Left ventricle myocardium superior (tissue), 1 donor: ENCODE data around the gene STPG1. TPM values are rescaled to one million over a fixed set of nuclear protein-coding genes. Genes with fewer than 3 reads are reported as not detected.

ENCODE experiments used
- ATAC-seq: fragments of 200-7000 bp; cut with Tn5 transposase; one replicate; pipeline ENCODE4 v1.9.1; 2020; ENCODE audit warnings: mild to moderate bottlenecking, moderate library complexity
- DNase-seq: peaks from one replicate; pipeline ENCODE4 v3.0.0-alpha.2; 2020
- intact Hi-C: fragments of 100-400 bp; cut with micrococcal nuclease; formaldehyde crosslinking; loops from one replicate; pipeline ENCODE4 v1.11.0; 2022
- total RNA-seq: library from RNA; stranded (reverse); fragmentation: NEBNext Ultra II Directional; extraction: Animal tissue kit (Norgen Biotek cat#: 25700); gene quantifications from one replicate; pipeline ENCODE4 v1.2.1, GENCODE V29; 2021
- donor health status: DM: no; HTN: yes; CAD: no; lungs with severe emphysema.

Gene STPG1
- total RNA-seq, 1 donor from 2014 or later, result 4.9 TPM

GRCh38 chr1:24351918-24352627 is 61.5 kb downstream of the STPG1 start:
- ATAC-seq (no peak), DNase-seq (no peak)
- intact Hi-C loops, result no loop called here

- ATAC-seq (no peak), DNase-seq (no peak)
- intact Hi-C loops, result no loop called here
Observed at GRCh38 chr1:24351247-24351646, 62.3 kb downstream of the STPG1 start.

DNA sequence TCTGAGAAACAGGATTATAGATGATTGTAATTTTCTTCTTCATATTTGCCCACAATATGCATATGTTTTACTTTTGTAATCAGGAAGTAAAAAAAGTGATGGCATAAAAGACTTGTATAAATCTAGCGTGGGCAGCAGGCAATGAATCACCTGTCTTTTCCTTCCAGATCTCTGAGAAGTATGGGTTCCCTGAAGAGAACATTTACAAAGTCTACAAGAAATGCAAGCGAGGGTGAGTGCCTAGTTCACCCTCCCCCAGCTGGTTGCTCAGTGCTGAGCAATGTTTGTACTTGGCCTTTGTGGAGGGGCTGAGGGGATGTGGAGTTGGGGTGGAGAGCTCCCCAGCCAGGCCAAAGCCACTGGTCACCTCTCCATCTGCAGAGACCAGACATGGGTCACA is 63.7 kb downstream of the STPG1 start:
- ATAC-seq, result no peak
- DNase-seq, result no peak
- intact Hi-C loops, result no loop called here

GRCh38 chr1:24348196-24348595 is 65.4 kb downstream of the STPG1 start:
- DNase-seq (no peak), ATAC-seq (no peak)
- intact Hi-C loops, result no loop called here

DNA sequence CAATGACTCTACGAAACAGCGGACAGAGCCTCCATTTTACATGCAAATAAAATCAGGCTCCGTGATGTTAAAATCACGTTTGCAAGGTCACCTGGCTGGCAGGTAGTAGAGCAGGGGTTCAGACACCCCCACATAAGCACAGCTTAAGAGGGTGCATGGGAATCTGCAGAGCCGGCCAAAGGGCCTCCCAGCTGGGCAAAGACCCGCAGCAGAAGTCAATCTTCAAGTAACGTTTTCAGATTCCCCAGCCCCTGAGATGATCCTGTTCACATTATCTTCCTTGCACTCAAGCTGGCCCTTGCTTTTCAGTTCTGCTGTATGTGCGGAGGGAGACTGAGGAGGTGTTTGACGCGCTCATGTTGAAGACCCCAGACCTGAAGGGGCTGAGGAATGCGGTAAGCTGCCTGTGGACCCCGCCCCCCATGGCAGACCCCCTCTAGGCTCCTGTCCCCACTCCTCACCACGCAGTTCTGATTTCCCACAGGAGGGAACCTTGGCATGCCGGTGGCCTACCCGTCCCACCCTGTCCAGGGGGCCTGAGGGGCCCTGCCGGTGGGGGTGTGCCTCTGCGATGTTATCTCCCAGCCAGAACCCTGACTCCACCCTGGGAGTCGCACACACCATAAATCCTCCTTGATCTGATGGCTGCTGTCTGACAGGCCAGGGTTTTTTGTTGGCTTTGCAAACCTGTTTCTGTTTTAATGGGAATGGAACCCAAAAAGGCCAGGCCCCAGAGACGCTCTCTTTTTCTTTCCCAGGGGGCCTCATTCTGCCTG is 66.2 kb downstream of the STPG1 start:
- no peak for ATAC-seq
- intact Hi-C loops, result no loop called here
- no peak for DNase-seq

DNA sequence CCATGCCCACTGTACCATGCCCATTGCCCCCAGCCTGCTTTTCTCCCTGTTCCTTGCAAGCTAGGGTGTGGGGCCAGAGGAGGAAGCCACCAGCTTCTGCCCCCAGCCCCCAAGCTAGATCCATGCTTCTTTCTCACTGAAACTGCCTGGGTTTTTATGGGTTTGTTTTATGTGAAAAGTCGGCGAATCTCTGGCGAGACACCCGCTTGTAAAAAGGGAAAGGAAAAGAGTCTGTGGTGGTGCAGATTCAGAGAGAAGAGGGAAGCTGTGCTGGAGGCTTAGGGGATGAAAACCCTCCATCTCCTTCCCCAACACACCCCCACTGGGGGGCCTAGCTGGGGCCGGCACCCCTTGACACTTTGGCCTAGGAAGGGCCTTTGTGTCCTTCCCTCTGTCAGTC is 68.2 kb downstream of the STPG1 start:
- intact Hi-C loops, result no loop called here
- DNase-seq (no peak), ATAC-seq (no peak)

GRCh38 chr1:24344090-24344742 is 69.4 kb downstream of the STPG1 start:
- ATAC-seq (no peak), DNase-seq (no peak)
- intact Hi-C loops, result no loop called here

DNA sequence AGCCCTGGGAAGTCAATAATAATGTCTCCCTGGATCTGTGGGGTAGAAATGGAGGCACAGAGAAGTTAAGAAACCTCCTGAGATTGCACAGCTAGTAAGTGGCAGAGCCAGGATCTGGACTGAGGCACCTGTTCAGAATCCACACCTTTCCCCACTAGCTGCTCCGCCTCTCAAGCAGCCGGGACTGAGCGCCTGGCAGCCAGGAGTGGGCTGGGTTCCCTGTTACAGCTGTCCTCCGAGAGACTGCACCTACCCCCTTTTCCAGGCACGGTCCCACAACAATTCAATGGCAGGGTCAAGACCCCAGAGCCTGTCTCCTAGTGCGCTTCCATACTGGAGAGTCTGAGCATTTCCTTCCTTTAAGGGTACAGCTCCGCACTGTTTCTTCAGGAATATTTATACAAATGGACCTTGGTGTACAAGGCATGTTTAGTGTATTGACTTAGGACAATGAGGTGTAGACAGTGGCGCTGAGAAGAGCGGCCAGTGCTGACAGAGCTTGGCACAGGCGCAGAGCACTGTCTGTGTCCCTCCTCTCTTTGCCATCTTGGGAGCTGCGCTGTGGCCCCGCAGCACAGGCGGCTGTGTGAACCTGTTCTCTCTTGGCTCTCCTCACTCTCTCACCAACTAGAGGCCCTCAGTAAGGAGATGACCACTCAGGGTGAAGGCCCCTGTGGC is 70.0 kb downstream of the STPG1 start:
- DNase-seq (no peak), ATAC-seq (no peak)
- intact Hi-C loops, result no loop called here

DNA sequence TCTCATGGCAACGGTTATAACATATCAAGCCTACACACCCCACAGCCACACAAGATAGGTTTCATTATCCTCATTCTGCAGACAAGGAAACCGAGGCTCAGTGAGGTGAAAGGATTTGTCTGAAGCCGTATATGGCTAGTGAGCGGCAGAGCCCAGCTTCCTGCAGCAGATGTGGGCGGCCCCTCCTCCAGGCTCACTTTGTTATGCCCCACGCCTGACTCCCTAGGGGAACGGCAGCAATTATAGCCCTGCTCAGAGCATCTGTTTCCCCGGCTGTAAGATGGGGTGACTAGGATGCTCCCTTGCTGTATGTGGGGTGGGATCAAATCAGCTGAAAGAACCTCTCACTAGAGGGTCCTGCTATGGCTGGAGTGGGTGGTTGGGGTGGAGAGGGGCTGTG is 72.3 kb downstream of the STPG1 start:
- no peak for DNase-seq
- no peak for ATAC-seq
- intact Hi-C loops, result no loop called here

- ATAC-seq (no peak), DNase-seq (no peak)
- intact Hi-C loops, result no loop called here
Observed at GRCh38 chr1:24340770-24341169, 72.8 kb downstream of the STPG1 start.

- ATAC-seq, result no peak
- intact Hi-C loops, result no loop called here
Observed at GRCh38 chr1:24339996-24340395, 73.6 kb downstream of the STPG1 start.

DNA sequence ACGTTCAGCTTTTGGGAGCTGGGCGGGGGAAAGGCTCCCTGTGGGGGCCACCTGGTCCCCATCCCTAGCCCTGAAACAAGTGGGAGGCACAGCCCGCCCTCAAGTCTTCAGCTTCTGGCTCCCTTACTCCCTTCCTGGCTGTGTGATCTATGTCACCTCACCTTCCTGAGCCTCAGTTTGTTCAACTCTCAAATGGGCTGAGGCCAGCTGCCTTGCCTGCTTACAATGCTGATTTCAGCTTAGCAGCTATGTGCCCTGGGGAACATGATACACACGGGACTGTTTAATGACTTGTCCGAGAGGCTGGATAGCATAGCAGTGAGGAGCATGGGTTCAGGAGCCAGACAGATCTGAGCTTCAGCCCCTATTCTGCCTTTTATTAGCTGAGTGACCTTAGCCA is 75.1 kb downstream of the STPG1 start:
- DNase-seq (no peak), ATAC-seq (no peak)
- intact Hi-C loops, result no loop called here

More at GRCh38 chr1:24339996-24340395, 73.6 kb downstream of the STPG1 start:
- DNase-seq, result no peak

- intact Hi-C loops, result no loop called here
- no peak for DNase-seq
- ATAC-seq, result no peak
Observed at GRCh38 chr1:24337455-24337854, 76.1 kb downstream of the STPG1 start.

GRCh38 chr1:24336075-24336474 is 77.5 kb downstream of the STPG1 start:
- ATAC-seq (peak; percentile 77), DNase-seq (no peak)
- intact Hi-C loops, result no loop called here

DNA sequence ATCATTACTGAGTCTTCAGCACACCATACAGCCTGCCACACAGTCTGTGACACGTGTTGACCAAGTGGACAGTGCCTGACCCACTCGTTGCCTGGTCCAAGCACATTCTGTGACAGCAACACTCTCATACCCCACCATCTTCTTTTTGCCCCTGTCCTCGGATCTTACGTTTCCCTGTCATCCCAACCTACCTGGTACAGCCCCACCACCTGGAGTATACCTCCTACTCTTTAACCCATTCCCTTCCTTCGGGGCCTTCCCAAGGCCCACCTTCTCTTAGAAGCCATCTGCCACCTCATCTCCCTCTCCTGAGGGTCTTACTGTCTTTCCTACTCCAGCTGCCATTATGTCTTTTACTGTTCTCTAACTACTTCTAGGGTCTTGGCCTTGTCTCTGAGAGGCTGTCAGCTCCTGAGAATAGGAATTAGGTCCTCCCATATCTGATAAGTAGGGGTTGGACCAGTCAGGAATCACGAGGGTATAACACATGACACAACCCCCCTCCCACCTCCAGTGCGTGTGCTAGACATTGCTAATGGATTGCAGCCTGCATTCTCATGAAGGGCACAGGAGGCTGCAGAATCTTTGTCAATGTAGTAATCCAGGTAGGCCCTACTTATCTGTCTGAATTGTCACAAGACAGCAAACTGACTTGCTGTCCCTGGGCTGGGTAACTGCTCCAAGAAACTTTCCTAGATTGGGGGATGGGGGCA is 81.5 kb downstream of the STPG1 start:
- DNase-seq (no peak), ATAC-seq (no peak)
- intact Hi-C loops, result no loop called here

DNA sequence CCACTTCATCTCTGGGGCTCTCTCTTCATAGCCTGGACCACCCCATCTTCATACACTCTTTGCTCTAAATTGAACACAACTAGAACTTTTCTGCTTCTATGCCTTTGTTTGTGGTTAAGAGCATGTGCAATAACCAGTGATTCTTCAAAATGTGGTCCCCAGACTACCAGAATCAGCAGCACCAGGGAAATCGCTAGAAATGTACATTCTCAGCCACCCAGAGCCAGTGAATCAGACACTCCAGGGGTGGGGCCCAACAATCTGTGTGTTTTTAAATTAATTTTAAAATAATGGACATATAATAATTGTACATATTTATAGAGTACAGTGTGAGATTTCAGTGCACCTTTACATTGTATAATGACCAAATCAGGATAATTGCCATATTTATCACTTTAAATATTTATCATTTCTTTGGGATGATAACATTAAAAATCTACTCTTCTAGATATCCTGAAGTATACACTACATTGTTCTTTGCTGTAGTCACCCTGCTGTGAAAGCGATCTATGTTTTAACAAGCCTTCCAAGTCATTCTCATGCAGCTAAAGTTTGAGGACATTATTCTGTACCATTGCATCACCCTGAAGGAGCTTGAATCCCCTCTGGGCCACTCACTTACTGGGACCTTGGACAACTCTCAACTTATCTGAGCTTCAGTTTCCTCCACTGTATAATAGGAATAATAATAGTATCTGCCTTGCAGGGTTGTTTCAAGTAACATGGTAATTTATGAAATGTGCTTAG is 83.6 kb downstream of the STPG1 start:
- DNase-seq, result no peak
- peak; percentile 43 for ATAC-seq
- intact Hi-C loops, result no loop called here

DNA sequence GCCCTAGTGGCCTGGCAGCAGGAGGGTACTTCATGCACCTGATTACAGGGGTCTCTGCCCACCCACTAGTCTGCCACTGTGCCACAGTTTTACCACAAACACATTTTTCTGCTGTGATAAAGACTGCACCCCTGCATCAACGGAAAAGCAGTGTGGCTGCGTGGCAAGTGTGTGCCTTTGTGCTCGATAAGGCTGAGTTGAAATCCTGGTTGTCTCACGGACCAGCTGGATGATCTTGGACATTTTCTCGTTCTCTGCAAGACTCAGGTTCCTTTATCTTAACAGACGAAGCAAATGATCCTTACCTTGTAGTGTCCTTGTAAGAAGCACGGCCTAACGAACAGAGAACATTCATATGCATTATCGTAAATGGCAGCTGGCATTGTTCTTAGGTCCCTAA is 84.3 kb downstream of the STPG1 start:
- intact Hi-C loops, result no loop called here
- DNase-seq (no peak), ATAC-seq (no peak)

- DNase-seq (no peak), ATAC-seq (no peak)
- intact Hi-C loops, result no loop called here
Observed at GRCh38 chr1:24327891-24328290, 85.7 kb downstream of the STPG1 start.

- ATAC-seq, result no peak
- no peak for DNase-seq
- intact Hi-C loops, result no loop called here
Observed at GRCh38 chr1:24327486-24327885, 86.1 kb downstream of the STPG1 start.
